HepG2 (cell line): ENCODE data around the gene CPVL.

ENCODE experiments used
- ATF1 ChIP-seq: IDR thresholded peaks from 2 replicates; pipeline ENCODE4 v1.6.1; 2016; ENCODE audit warnings: mild to moderate bottlenecking, control low read depth
- EP300 ChIP-seq, 3 experiments: sonication (generic) in 1 of 3; formaldehyde crosslinking in 1 of 3; IDR thresholded peaks; 2 replicates each; pipeline versions ENCODE4 v1.5.1 to v1.6.1; 2011 to 2020; ENCODE audit warnings: low read depth in 2 of 3, low read length in 2 of 3, borderline replicate concordance in 1 of 3, improper control_type of control experiment in 1 of 3, mild to moderate bottlenecking in 1 of 3, missing genetic modification reagents in 1 of 3, moderate library complexity in 1 of 3
- FOXM1 ChIP-seq: sonication (generic); formaldehyde crosslinking; IDR thresholded peaks from 2 replicates; pipeline ENCODE4 v1.5.0; 2020; ENCODE audit warnings: missing genetic modification reagents
- GATAD2A ChIP-seq: IDR thresholded peaks from 2 replicates; pipeline ENCODE4 v1.6.1; 2016
- JUNB ChIP-seq: sonication (generic); formaldehyde crosslinking; IDR thresholded peaks from 2 replicates; pipeline ENCODE4 v1.8.0; 2022; ENCODE audit warnings: missing genetic modification reagents, mild to moderate bottlenecking, borderline replicate concordance
- KLF11 ChIP-seq: IDR thresholded peaks from 2 replicates; pipeline ENCODE4 v1.6.1; 2016; ENCODE audit warnings: missing compliant biosample characterization
- NR2C2 ChIP-seq: sonication (generic); formaldehyde crosslinking; IDR thresholded peaks from 2 replicates; pipeline ENCODE4 v1.4.0; 2020; ENCODE audit warnings: missing genetic modification reagents, mild to moderate bottlenecking, moderate library complexity, borderline replicate concordance
- NR3C1 ChIP-seq: sonication (generic); formaldehyde crosslinking; IDR thresholded peaks from 2 replicates; pipeline ENCODE4 v1.4.0; 2020; ENCODE audit warnings: missing genetic modification reagents
- POLR2A ChIP-seq, 2 experiments: IDR thresholded peaks; 2 replicates each; pipeline ENCODE4 v1.6.1; 2011; ENCODE audit warnings: low read depth in 2 of 2, low read length in 2 of 2, mild to moderate bottlenecking in 1 of 2, moderate library complexity in 1 of 2; ENCODE audit not compliant: insufficient read depth in 1 of 2
- SOX13 ChIP-seq, 3 experiments: fragments of 450-650 bp in 1 of 3; sonication (generic) in 1 of 3; formaldehyde crosslinking in 1 of 3; IDR thresholded peaks in 2 of 3; conservative IDR thresholded peaks in 1 of 3; 2 replicates each; pipeline versions ENCODE4 v1.5.0 to v1.6.1; 2016 to 2020; ENCODE audit warnings: antibody characterized with exemption in 1 of 3, mild to moderate bottlenecking in 1 of 3, missing compliant biosample characterization in 1 of 3, missing genetic modification reagents in 1 of 3, moderate library complexity in 1 of 3
- ZBTB7B ChIP-seq: sonication (generic); formaldehyde crosslinking; IDR thresholded peaks from 2 replicates; pipeline ENCODE4 v1.4.0; 2020; ENCODE audit warnings: missing genetic modification reagents
- TF ChIP-seq, protein P1 (sequence below): sonication (generic); formaldehyde crosslinking; IDR thresholded peaks from 2 replicates; pipeline ENCODE4 v1.8.0; 2022; ENCODE audit warnings: missing genetic modification reagents, mild to moderate bottlenecking, inconsistent platforms, borderline replicate concordance
- TF ChIP-seq, protein P2 (sequence below): sonication (generic); formaldehyde crosslinking; IDR thresholded peaks from 2 replicates; pipeline ENCODE4 v1.5.0; 2020; ENCODE audit warnings: mild to moderate bottlenecking, missing genetic modification reagents, moderate library complexity

DNA sequence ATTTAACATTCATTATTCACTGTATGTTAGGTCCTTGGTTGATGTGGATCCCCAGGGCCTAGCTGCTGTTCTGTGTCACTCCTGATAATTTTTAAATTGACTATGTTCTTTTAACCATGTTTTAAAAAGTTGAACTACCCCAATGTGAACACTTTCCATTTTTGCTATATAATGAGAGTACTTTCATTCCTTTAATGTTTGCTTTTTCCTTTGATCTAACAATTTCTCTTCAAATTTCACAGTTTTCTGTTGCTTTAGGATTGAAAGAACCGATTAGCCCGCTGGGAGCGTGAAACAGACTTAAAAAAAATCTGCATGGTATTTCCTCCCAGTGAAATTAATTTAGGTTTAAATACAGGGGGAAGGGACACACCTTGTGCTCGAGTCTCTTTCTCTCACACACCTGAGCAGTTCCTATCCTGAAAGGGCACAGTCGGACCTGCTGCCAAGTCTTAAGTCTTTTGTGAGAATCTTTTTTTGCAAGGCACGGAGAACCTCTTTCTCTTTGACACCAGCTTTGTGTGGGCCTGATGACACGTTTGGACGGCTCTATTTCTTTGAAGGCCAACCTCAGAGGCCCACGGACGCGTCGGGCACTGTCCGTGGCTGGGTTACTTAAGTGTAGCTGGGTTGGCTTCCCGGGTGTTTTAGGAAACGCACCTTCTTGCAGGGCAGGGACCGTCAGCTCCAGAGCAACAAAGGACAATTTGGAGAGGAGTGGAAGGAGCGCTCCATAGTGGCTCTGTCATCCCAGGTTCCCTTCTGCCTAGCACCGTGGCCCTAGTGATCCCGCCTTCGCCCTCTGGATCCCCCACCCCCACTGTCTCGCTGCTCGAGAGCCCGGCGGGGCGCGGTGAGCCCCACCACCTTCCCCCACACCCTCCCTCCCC lies 47.2 kb upstream of the CPVL start:
- TF ChIP-seq KLF11 (CRISPR knock-in tag) = no peak
- TF ChIP-seq EP300 (IDR thresholded peaks at IDR 0.05; ENCODE audit: low read depth in 2 of 2, low read length in 2 of 2) = no peak
- no peak for TF ChIP-seq EP300 (CRISPR knock-in tag; IDR thresholded peaks at IDR 0.05; ENCODE audit: borderline replicate concordance)
- TF ChIP-seq, protein P1, sequence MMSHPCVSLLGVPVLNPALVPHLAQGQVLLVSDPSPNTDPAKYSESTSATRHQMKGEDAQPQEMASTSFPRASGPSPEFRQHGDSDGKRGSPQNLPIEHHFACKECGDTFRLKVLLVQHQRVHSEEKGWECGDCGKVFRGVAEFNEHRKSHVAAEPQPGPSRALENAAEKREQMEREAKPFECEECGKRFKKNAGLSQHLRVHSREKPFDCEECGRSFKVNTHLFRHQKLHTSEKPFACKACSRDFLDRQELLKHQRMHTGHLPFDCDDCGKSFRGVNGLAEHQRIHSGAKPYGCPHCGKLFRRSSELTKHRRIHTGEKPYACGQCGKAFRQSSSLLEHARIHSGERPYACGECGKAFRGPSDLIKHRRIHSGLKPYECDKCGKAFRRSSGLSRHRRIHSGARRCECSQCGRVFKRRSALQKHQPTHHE = no peak
- TF ChIP-seq JUNB (CRISPR knock-in tag) = no peak
- TF ChIP-seq, protein P2, sequence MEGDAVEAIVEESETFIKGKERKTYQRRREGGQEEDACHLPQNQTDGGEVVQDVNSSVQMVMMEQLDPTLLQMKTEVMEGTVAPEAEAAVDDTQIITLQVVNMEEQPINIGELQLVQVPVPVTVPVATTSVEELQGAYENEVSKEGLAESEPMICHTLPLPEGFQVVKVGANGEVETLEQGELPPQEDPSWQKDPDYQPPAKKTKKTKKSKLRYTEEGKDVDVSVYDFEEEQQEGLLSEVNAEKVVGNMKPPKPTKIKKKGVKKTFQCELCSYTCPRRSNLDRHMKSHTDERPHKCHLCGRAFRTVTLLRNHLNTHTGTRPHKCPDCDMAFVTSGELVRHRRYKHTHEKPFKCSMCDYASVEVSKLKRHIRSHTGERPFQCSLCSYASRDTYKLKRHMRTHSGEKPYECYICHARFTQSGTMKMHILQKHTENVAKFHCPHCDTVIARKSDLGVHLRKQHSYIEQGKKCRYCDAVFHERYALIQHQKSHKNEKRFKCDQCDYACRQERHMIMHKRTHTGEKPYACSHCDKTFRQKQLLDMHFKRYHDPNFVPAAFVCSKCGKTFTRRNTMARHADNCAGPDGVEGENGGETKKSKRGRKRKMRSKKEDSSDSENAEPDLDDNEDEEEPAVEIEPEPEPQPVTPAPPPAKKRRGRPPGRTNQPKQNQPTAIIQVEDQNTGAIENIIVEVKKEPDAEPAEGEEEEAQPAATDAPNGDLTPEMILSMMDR = no peak
- no peak for TF ChIP-seq GATAD2A (CRISPR knock-in tag)
- peak in 1 of 2 experiments; percentile 44; a peak in 1 of 4 replicates for TF ChIP-seq POLR2A (IDR thresholded peaks at IDR 0.05; ENCODE audit: insufficient read depth in 1 of 2, low read depth in 2 of 2, low read length in 2 of 2)
- no peak for TF ChIP-seq NR2C2 (CRISPR knock-in tag)
- no peak for TF ChIP-seq FOXM1 (CRISPR knock-in tag)
- TF ChIP-seq ATF1 (CRISPR knock-in tag) = no peak
- no peak for TF ChIP-seq SOX13 (IDR thresholded peaks at IDR 0.05)
- TF ChIP-seq SOX13 (CRISPR knock-in tag; conservative IDR thresholded peaks at IDR 0.05 in 1 of 2, IDR thresholded peaks at IDR 0.05 in 1 of 2) = no peak
- no peak for TF ChIP-seq NR3C1
- TF ChIP-seq ZBTB7B (CRISPR knock-in tag) = no peak
